Left lung (tissue), 10 donors: ENCODE results near the gene PPA1. TPM values are rescaled to one million over a fixed set of nuclear protein-coding genes. Genes with fewer than 3 reads are reported as not detected.

Experiments
- ATAC-seq: fragments of 200-7000 bp; cut with Tn5 transposase; one replicate; pipeline ENCODE4 v1.9.1; 2020; ENCODE audit warnings: moderate library complexity
- DNase-seq, 4 donors: peaks; one replicate each; pipeline ENCODE4 v3.0.0-alpha.2; 2013 to 2020
- H3K27ac ChIP-seq, 2 donors: fragments of 200-600 bp; sonication (generic) in 1 of 2; one replicate each; pipeline versions ENCODE4 v1.5.0 to v1.8.0; 2020 to 2021
- H3K27me3 ChIP-seq, 2 donors: fragments of 200-600 bp; sonication (generic) in 1 of 2; one replicate each; pipeline versions ENCODE4 v1.5.0 to v1.8.0; 2020 to 2021
- H3K36me3 ChIP-seq, 2 donors: fragments of 200-600 bp; sonication (generic) in 1 of 2; one replicate each; pipeline versions ENCODE4 v1.5.0 to v1.8.0; 2020 to 2021
- H3K4me1 ChIP-seq, 2 donors: fragments of 200-600 bp; one replicate each; pipeline ENCODE4 v1.8.0; 2021
- H3K4me3 ChIP-seq, 2 donors: fragments of 200-600 bp; sonication (generic) in 1 of 2; one replicate each; pipeline versions ENCODE4 v1.5.0 to v1.8.0; 2020 to 2021; ENCODE audit warnings: mild to moderate bottlenecking in 1 of 2
- H3K9me3 ChIP-seq, 2 donors: fragments of 200-600 bp; sonication (generic) in 1 of 2; one replicate each; pipeline versions ENCODE4 v1.5.0 to v1.8.0; 2020 to 2021
- CTCF ChIP-seq, 2 donors: fragments of 200-600 bp; sonication (generic) in 1 of 2; IDR thresholded peaks; one replicate each; pipeline versions ENCODE4 v1.5.0 to v1.8.0; 2021; ENCODE audit warnings: antibody characterized with exemption in 2 of 2
- intact Hi-C, 2 donors: fragments of 100-400 bp; cut with DNase I; formaldehyde crosslinking; loops; one replicate each; pipeline versions ENCODE4 v1.11.2 to v1.14.2; 2022
- polyA plus RNA-seq, 6 donors: library from polyadenylated mRNA; unstranded; fragments of 120-200 nt; gene quantifications; one replicate each; pipeline ENCODE4 v1.2.1, GENCODE V29; 2013; ENCODE audit not compliant: insufficient read length in 6 of 6
- total RNA-seq, 2 donors: library from RNA; stranded (reverse); fragmentation: NEBNext Ultra II Directional; extraction: Animal tissue kit (Norgen Biotek cat#: 25700); gene quantifications; one replicate each; pipeline ENCODE4 v1.2.1, GENCODE V29; 2021
- donor health status: DM: no; HTN: yes; CAD: no.
- donor health status: DM: no; HTN: no; CAD: no.

PPA1 gene
- total and polyA plus RNA-seq, 8 donors: 102 to 231 (median 129) TPM

GRCh38 chr10:70234668-70235447 is 1.6 kb upstream of the PPA1 start:
- H3K9me3 ChIP-seq: no peaks in the 10 kb centered on the region
- peaks cover 16 to 34% of the 10 kb centered on the region in 2 donors for H3K4me1 ChIP-seq
- no peak overlapping the region for H3K27ac ChIP-seq
- ATAC-seq (no peak), DNase-seq (peak in 2 of 4 donors; percentile 32 to 70)
- no peak overlapping the region for H3K4me3 ChIP-seq
- H3K36me3 ChIP-seq: peaks cover 0 to 2% of the 10 kb centered on the region in 2 donors
- intact Hi-C loops: no loop called here
- H3K27me3 ChIP-seq: no peaks in the 10 kb centered on the region
- TF ChIP-seq CTCF (IDR thresholded peaks at IDR 0.05): no peak

- H3K4me1 ChIP-seq: peaks cover 16 to 43% of the 10 kb centered on the region in 2 donors
- ATAC-seq (no peak), DNase-seq (no peak)
- TF ChIP-seq CTCF (IDR thresholded peaks at IDR 0.05): no peak
- H3K27me3 ChIP-seq: no peaks in the 10 kb centered on the region
- H3K27ac ChIP-seq: peak overlapping the region; percentile 76 to 90
- no peaks in the 10 kb centered on the region for H3K9me3 ChIP-seq
- H3K36me3 ChIP-seq: peaks cover 0 to 11% of the 10 kb centered on the region in 2 donors
- intact Hi-C loops: no loop called here
- peak overlapping the region; percentile 90 to 95 for H3K4me3 ChIP-seq
These were observed 691 bp upstream of the PPA1 start for GRCh38 chr10:70233939-70234300.

- peaks cover 16 to 54% of the 10 kb centered on the region in 2 donors for H3K4me1 ChIP-seq
- H3K27ac ChIP-seq: peak overlapping the region; percentile 88 to 90
- DNase-seq: no peak
- peak overlapping the region; percentile 90 to 95 for H3K4me3 ChIP-seq
- H3K36me3 ChIP-seq: peaks cover 0 to 16% of the 10 kb centered on the region in 2 donors
- intact Hi-C loops: no loop called here
- no peak for ATAC-seq
- H3K9me3 ChIP-seq: no peaks in the 10 kb centered on the region
- TF ChIP-seq CTCF (IDR thresholded peaks at IDR 0.05): no peak
- H3K27me3 ChIP-seq: no peaks in the 10 kb centered on the region
These were observed 445 bp downstream of the PPA1 start for GRCh38 chr10:70232859-70233108.

- TF ChIP-seq CTCF (IDR thresholded peaks at IDR 0.05): no peak
- peaks cover 0 to 16% of the 10 kb centered on the region in 2 donors for H3K36me3 ChIP-seq
- peaks cover 16 to 59% of the 10 kb centered on the region in 2 donors for H3K4me1 ChIP-seq
- H3K27me3 ChIP-seq: no peaks in the 10 kb centered on the region
- DNase-seq (peak; percentile 45 to 84 (median 61)), ATAC-seq (peak; percentile 55)
- H3K4me3 ChIP-seq: peak overlapping the region; percentile 90 to 95
- H3K27ac ChIP-seq: peak overlapping the region; percentile 88 to 90
- no peaks in the 10 kb centered on the region for H3K9me3 ChIP-seq
- intact Hi-C loops: no loop called here
These were observed 922 bp downstream of the PPA1 start for GRCh38 chr10:70232155-70232858.

- Histone ChIP-seq H3K27ac (peak overlapping the region in 1 of 2 donors; percentile 15), H3K4me3 (no peak overlapping the region), H3K4me1 (peaks cover 12 to 65% of the 10 kb centered on the region in 2 donors), H3K36me3 (peaks cover 0 to 29% of the 10 kb centered on the region in 2 donors), H3K27me3 (no peaks in the 10 kb centered on the region), H3K9me3 (no peaks in the 10 kb centered on the region)
- TF ChIP-seq CTCF (IDR thresholded peaks at IDR 0.05): no peak
- intact Hi-C loops: no loop called here
- no peak for DNase-seq
- no peak for ATAC-seq
These were observed 4.7 kb downstream of the PPA1 start for GRCh38 chr10:70228491-70228890.
